Epithelial cell of proximal tubule (primary cell): ENCODE data around the gene ADCY3. TPM values are rescaled to one million over a fixed set of nuclear protein-coding genes. Genes with fewer than 3 reads are reported as not detected.

Experiments
- DNase-seq: peaks from one replicate; pipeline ENCODE4 v3.0.0-alpha.2; 2011; ENCODE audit warnings: low read depth
- H3K4me3 ChIP-seq: 2 replicates; pipeline ENCODE4 v1.5.1; 2011; ENCODE audit warnings: low read depth, mild to moderate bottlenecking, low read length
- CTCF ChIP-seq: conservative IDR thresholded peaks from 2 replicates; pipeline ENCODE4 v1.5.1; 2012; ENCODE audit warnings: low read depth, mild to moderate bottlenecking, low read length
- total RNA-seq: library from RNA; depleted of rRNA; stranded (reverse); fragments of >200 nt; gene quantifications from 2 replicates; pipeline ENCODE4 v1.2.3, GENCODE V29; 2015

Gene ADCY3
- total RNA-seq, 1 donor from 2014 or later, result 18.7 TPM

- no peak for TF ChIP-seq CTCF
These were observed 64.3 kb downstream of the ADCY3 start for GRCh38 chr2:24855726-24856125.

GRCh38 chr2:24855022-24855622 lies 64.9 kb downstream of the ADCY3 start:
- TF ChIP-seq CTCF, result no peak
- DNase-seq, result no peak
- H3K4me3 ChIP-seq, result no peak overlapping the region

More at GRCh38 chr2:24855726-24856125, 64.3 kb downstream of the ADCY3 start:
- no peak for DNase-seq
- H3K4me3 ChIP-seq, result no peak overlapping the region

- DNase-seq, result no peak
- no peak overlapping the region for H3K4me3 ChIP-seq
- TF ChIP-seq CTCF, result no peak
These were observed 66.0 kb downstream of the ADCY3 start for GRCh38 chr2:24853996-24854395.

- TF ChIP-seq CTCF, result no peak
- no peak overlapping the region for H3K4me3 ChIP-seq
- DNase-seq, result no peak
These were observed 67.0 kb downstream of the ADCY3 start for GRCh38 chr2:24853046-24853445.

GRCh38 chr2:24852431-24853020 lies 67.5 kb downstream of the ADCY3 start:
- no peak overlapping the region for H3K4me3 ChIP-seq
- DNase-seq, result no peak
- TF ChIP-seq CTCF, result no peak

- TF ChIP-seq CTCF, result no peak
- no peak overlapping the region for H3K4me3 ChIP-seq
- DNase-seq, result no peak
These were observed 68.0 kb downstream of the ADCY3 start for GRCh38 chr2:24852026-24852425.

- no peak overlapping the region for H3K4me3 ChIP-seq
- TF ChIP-seq CTCF, result no peak
- no peak for DNase-seq
These were observed 69.1 kb downstream of the ADCY3 start for GRCh38 chr2:24850944-24851343.
